Measurements from ENCODE around the gene ERG28. TPM values are rescaled to one million over a fixed set of nuclear protein-coding genes. Genes with fewer than 3 reads are reported as not detected.
A peak's percentile ranks its signal among the peaks of the same experiment; 100 is the strongest.

The ERG28 gene
- total RNA-seq, 1 donor from 2014 or later = 36.1 TPM

DNA sequence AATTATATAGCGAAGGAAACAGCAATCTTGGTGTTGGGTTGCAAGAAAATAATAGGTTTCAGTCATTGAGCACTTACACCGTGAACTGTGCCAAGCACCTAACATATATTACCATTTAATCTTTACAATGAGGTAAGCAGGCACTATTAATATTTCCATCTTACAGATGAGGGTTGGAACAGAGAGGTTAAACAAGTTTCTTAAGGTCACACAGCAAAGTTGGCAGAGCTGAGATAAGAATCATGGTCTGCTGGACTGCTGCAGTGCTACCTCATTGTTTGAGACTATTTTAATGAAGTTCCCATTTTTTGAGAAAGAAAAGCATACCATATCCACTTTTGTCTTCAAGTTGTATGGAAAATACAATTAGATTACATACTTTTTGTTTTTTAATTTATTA, 1.7 kb downstream of the ERG28 start:
- peaks cover 15% of the 10 kb centered on the region for H3K4me1 ChIP-seq
- no peaks in the 10 kb centered on the region for H3K9me3 ChIP-seq
- H3K27ac ChIP-seq = no peak overlapping the region
- ATAC-seq (no peak), DNase-seq (no peak)
- H3K4me3 ChIP-seq = no peak overlapping the region
- intact Hi-C loops (cut with DNase I) = no loop called here
- H3K27me3 ChIP-seq = no peaks in the 10 kb centered on the region
- peaks cover 29% of the 10 kb centered on the region for H3K36me3 ChIP-seq
- TF ChIP-seq, protein P1, sequence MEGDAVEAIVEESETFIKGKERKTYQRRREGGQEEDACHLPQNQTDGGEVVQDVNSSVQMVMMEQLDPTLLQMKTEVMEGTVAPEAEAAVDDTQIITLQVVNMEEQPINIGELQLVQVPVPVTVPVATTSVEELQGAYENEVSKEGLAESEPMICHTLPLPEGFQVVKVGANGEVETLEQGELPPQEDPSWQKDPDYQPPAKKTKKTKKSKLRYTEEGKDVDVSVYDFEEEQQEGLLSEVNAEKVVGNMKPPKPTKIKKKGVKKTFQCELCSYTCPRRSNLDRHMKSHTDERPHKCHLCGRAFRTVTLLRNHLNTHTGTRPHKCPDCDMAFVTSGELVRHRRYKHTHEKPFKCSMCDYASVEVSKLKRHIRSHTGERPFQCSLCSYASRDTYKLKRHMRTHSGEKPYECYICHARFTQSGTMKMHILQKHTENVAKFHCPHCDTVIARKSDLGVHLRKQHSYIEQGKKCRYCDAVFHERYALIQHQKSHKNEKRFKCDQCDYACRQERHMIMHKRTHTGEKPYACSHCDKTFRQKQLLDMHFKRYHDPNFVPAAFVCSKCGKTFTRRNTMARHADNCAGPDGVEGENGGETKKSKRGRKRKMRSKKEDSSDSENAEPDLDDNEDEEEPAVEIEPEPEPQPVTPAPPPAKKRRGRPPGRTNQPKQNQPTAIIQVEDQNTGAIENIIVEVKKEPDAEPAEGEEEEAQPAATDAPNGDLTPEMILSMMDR (IDR thresholded peaks at IDR 0.05) = no peak

DNA sequence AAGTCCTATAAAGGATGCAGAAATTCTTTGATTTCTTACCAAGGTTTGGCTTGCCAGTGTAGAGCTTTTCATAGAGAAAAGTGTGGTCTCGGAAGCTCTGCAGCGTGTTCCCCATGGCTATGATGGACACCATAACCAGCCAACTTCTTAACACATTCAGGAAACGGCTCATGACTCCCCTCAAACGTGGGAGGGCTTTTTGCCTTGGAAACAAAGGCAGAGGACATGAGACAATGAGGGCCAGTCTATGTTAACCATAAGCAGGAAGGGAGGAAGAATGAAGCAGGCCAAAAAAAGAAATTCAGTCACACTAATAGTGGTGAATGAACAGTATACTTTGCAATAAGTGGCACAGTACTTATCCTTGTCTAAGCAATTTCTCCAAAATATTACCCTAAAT, 3.3 kb downstream of the ERG28 start:
- ATAC-seq (no peak), DNase-seq (no peak)
- H3K36me3 ChIP-seq = peaks cover 34% of the 10 kb centered on the region
- TF ChIP-seq, protein P1 (IDR thresholded peaks at IDR 0.05) = no peak
- H3K4me3 ChIP-seq = no peak overlapping the region
- intact Hi-C loops (cut with DNase I) = no loop called here
- no peaks in the 10 kb centered on the region for H3K27me3 ChIP-seq
- no peak overlapping the region for H3K27ac ChIP-seq
- H3K4me1 ChIP-seq = peaks cover 15% of the 10 kb centered on the region
- no peaks in the 10 kb centered on the region for H3K9me3 ChIP-seq

DNA sequence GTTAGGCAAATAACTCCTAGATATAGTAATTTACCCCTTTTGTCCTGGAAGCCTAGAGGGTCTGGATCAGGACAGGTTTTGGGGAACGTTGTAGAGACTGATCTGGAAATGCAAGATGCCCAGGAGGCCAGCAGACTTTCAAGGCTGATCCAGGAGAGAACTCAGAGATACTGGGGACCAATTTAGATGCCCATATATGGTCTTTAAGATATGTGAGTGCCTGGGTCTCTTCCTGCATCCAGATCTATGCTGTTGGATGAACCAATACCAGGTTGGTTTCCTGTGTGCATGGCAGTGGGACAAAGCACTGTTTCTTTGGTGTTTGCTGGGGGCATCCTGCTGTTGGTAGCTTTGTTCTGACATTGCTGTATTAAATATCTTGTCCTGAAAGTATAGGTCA, 5.4 kb downstream of the ERG28 start:
- Histone ChIP-seq H3K27me3 (no peaks in the 10 kb centered on the region), H3K4me1 (peaks cover 5% of the 10 kb centered on the region), H3K36me3 (peaks cover 54% of the 10 kb centered on the region), H3K4me3 (no peak overlapping the region), H3K27ac (no peak overlapping the region), H3K9me3 (no peaks in the 10 kb centered on the region)
- TF ChIP-seq, protein P1 (IDR thresholded peaks at IDR 0.05) = no peak
- DNase-seq (no peak), ATAC-seq (no peak)
- intact Hi-C loops (cut with DNase I) = no loop called here

DNA sequence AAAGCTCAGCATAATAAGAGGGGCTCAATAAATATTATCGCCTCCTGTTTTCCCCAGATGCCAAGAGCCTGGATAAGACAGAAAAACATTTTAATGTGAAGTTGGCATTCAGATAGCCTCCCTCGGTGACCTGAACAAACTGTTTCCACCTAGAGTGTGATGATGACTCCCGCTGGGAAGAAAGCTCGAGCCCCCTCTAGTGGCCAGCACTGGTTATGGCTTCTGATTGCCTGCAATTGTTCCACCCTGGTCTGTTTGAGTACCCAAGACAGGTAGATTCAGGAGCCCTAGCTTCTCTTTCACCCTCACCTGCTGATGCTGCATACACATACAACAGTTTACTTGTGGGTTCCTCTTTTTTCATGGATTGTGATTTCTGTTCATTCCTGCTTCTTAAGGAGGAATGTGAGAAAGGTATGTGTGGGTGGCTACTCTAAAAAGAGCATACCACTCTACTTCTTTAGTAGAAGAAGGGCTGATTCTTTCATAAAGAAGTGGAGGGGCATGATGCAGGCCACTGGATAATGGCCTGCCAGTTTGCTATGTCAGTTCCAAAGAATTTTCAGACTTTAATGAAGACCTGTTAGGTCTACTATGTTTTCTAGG, 6.4 kb downstream of the ERG28 start:
- Histone ChIP-seq H3K27me3 (no peaks in the 10 kb centered on the region), H3K9me3 (no peaks in the 10 kb centered on the region), H3K36me3 (peaks cover 65% of the 10 kb centered on the region), H3K27ac (no peak overlapping the region), H3K4me1 (no peaks in the 10 kb centered on the region), H3K4me3 (no peak overlapping the region)
- DNase-seq = peak; percentile 85
- ATAC-seq = peak; percentile 96
- TF ChIP-seq, protein P1 (IDR thresholded peaks at IDR 0.05) = peak; percentile 99
- intact Hi-C loops (cut with DNase I) = loop anchor here (5.0 kb wide), 1 partner anchor 77 kb away; the partner anchor contains the start of gene FLVCR2

DNA sequence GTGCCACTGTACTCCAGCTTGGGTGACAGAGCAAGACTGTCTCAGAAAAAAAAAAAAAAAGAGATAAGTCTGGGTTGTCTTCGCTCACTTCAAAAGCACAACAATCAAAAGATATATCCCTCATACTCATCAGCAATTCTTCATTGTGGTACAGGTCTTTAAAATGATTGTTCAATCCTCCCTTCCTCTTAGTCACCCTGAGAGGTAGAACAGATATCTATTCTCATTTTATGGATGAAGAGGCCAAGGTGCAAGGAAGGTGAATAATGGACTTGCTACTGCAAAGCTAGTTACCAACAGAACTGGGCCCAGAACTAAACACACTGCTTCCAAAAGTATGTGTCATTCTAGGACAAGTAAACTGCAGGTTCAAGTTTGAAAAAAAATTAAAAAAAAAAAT, 7.1 kb downstream of the ERG28 start:
- TF ChIP-seq, protein P1 (IDR thresholded peaks at IDR 0.05) = no peak

More for the DNA sequence above, 7.1 kb downstream of the ERG28 start:
- DNase-seq (no peak), ATAC-seq (no peak)
- H3K27ac ChIP-seq = no peak overlapping the region
- H3K9me3 ChIP-seq = no peaks in the 10 kb centered on the region
- peaks cover 1% of the 10 kb centered on the region for H3K4me1 ChIP-seq
- H3K4me3 ChIP-seq = no peak overlapping the region
- H3K27me3 ChIP-seq = no peaks in the 10 kb centered on the region
- intact Hi-C loops (cut with DNase I) = loop anchor here (5.0 kb wide), 1 partner anchor 76 kb away; the partner anchor contains the start of gene FLVCR2
- peaks cover 68% of the 10 kb centered on the region for H3K36me3 ChIP-seq

Data from upper lobe of right lung (tissue), 1 donor.